Uterus (tissue), 2 donors: Measurements from ENCODE around the gene PTPMT1.
"Not testable (repeated sequence)": the region's sequence is repeated elsewhere in the genome, so short reads cannot be mapped to it uniquely, and the experiment has no call there.

Source experiments
- CTCF ChIP-seq, 4 experiments: fragments of 200-600 bp in 2 of 4; fragments of 450-650 bp in 2 of 4; sonication (generic) in 2 of 4; IDR thresholded peaks; one replicate each; pipeline ENCODE4 v1.5.1; 2016 to 2019; ENCODE audit warnings: antibody characterized with exemption in 4 of 4, mild to moderate bottlenecking in 2 of 4, moderate library complexity in 1 of 4
- POLR2A ChIP-seq, 2 donors: fragments of 450-650 bp; IDR thresholded peaks; one replicate each; pipeline ENCODE4 v1.6.1; 2016; ENCODE audit warnings: antibody characterized with exemption in 2 of 2, mild to moderate bottlenecking in 1 of 2, moderate library complexity in 1 of 2

GRCh38 chr11:47526032-47526431 lies 39.4 kb upstream of the PTPMT1 start:
- TF ChIP-seq CTCF, POLR2A (IDR thresholded peaks at IDR 0.05): not testable (repeated sequence)
